GM18498 (cell line): ENCODE data around the gene SSX2IP.
"Not testable (repeated sequence)": the region's sequence is repeated elsewhere in the genome, so short reads cannot be mapped to it uniquely, and the experiment has no call there.

Source experiments
- ATAC-seq: cut with Tn5 transposase; IDR thresholded peaks from one replicate; pipeline ENCODE4 v1.9.1; 2021; ENCODE audit warnings: mild to moderate bottlenecking, moderate library complexity; ENCODE audit not compliant: unreplicated experiment

SSX2IP gene

GRCh38 chr1:84677415-84678099 is 12.7 kb downstream of the SSX2IP start:
- ATAC-seq, result no peak

GRCh38 chr1:84675631-84676030 is 14.6 kb downstream of the SSX2IP start:
- ATAC-seq, result no peak

GRCh38 chr1:84675106-84675505 is 15.2 kb downstream of the SSX2IP start:
- ATAC-seq, result no peak

GRCh38 chr1:84674705-84675104 is 15.6 kb downstream of the SSX2IP start:
- ATAC-seq, result no peak

GRCh38 chr1:84674021-84674420 is 16.2 kb downstream of the SSX2IP start:
- no peak for ATAC-seq

- ATAC-seq, result no peak
Measured at GRCh38 chr1:84672080-84672854, 18.0 kb downstream of the SSX2IP start.

- ATAC-seq, result no peak
Measured at GRCh38 chr1:84669831-84670230, 20.4 kb downstream of the SSX2IP start.

GRCh38 chr1:84668185-84668584 is 22.1 kb downstream of the SSX2IP start:
- ATAC-seq, result no peak

- ATAC-seq, result no peak
Measured at GRCh38 chr1:84665703-84666317, 24.5 kb downstream of the SSX2IP start.

GRCh38 chr1:84653130-84653677 is 37.1 kb downstream of the SSX2IP start:
- no peak for ATAC-seq

- no peak for ATAC-seq
Measured at GRCh38 chr1:84644472-84644871, 45.8 kb downstream of the SSX2IP start.

- no peak for ATAC-seq
Measured at GRCh38 chr1:84643183-84643582, 47.1 kb downstream of the SSX2IP start.

GRCh38 chr1:84642774-84643173 is 47.5 kb downstream of the SSX2IP start:
- ATAC-seq, result no peak

GRCh38 chr1:84639731-84640130 is 50.5 kb downstream of the SSX2IP start:
- not testable (repeated sequence) for ATAC-seq

- no peak for ATAC-seq
Measured at GRCh38 chr1:84635429-84635828, 54.8 kb downstream of the SSX2IP start.

- no peak for ATAC-seq
Measured at GRCh38 chr1:84634536-84635205, 55.6 kb downstream of the SSX2IP start.

GRCh38 chr1:84632673-84633434 is 57.4 kb downstream of the SSX2IP start:
- ATAC-seq, result no peak

GRCh38 chr1:84632137-84632536 is 58.1 kb downstream of the SSX2IP start:
- no peak for ATAC-seq

- no peak for ATAC-seq
Measured at GRCh38 chr1:84624876-84625275, 65.4 kb downstream of the SSX2IP start.

GRCh38 chr1:84621553-84621952 is 68.7 kb downstream of the SSX2IP start:
- no peak for ATAC-seq
